Loucy (cell line): ENCODE measurements around the gene ARHGAP6.

ENCODE experiments used
- CTCF ChIP-seq: fragments of 200-600 bp; sonication (generic); conservative IDR thresholded peaks from 2 replicates; pipeline ENCODE4 v1.5.1; 2014; ENCODE audit warnings: mild to moderate bottlenecking, antibody characterized with exemption, low read length
- EZH2phosphoT487 ChIP-seq: fragments of 200-600 bp; IDR thresholded peaks from 2 replicates; pipeline ENCODE4 v1.6.1; 2018; ENCODE audit warnings: antibody characterized with exemption, mild to moderate bottlenecking, moderate library complexity, borderline replicate concordance

DNA sequence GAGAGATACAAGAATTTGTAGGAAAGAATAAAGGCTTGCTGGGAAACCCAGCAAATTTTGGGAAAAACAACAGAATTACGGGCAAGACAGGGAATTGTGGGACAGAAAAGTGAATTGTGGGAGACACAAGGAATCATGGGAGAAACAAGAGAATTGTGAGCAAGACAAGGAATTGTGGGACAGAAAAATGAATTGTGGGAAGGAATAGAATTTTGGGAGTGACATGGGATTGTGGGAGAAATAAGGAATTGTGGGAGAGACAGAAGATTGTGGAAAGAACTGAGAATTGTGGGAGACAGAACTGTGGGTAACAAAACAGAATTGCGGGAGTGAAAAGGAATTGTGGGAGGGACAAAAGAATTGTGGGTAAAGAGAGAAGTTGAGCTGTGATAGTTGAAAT, 555.8 kb downstream of the ARHGAP6 start:
- TF ChIP-seq CTCF (no peak), EZH2phosphoT487 (no peak)
